H9 (cell line): ENCODE data around the gene PPP1R16B. TPM values are rescaled to one million over a fixed set of nuclear protein-coding genes. Genes with fewer than 3 reads are reported as not detected.

Source experiments
- DNase-seq: peaks from one replicate; pipeline ENCODE4 v3.0.0-alpha.2; 2017
- H2AFZ ChIP-seq: one replicate; pipeline ENCODE4 v1.6.1; 2013; ENCODE audit warnings: mild to moderate bottlenecking, low read length, control low read depth, moderate library complexity
- H2AK5ac ChIP-seq: 2 replicates; pipeline ENCODE4 v1.6.1; 2013; ENCODE audit warnings: low read length, control low read depth, mixed read lengths; ENCODE audit not compliant: insufficient read length
- H2BK120ac ChIP-seq: one replicate; pipeline ENCODE4 v1.6.1; 2013; ENCODE audit warnings: low read depth, mild to moderate bottlenecking, low read length, control low read depth, inconsistent platforms; ENCODE audit not compliant: poor library complexity, severe bottlenecking
- H2BK12ac ChIP-seq: 2 replicates; pipeline ENCODE4 v1.6.1; 2013; ENCODE audit warnings: low read length, control low read depth, mixed read lengths, low read depth; ENCODE audit not compliant: insufficient read length
- H2BK15ac ChIP-seq: 2 replicates; pipeline ENCODE4 v1.6.1; 2013; ENCODE audit warnings: low read depth, low read length, control low read depth
- H2BK20ac ChIP-seq: one replicate; pipeline ENCODE4 v1.6.1; 2013; ENCODE audit warnings: low read depth, mild to moderate bottlenecking, low read length, control low read depth, inconsistent platforms; ENCODE audit not compliant: poor library complexity, severe bottlenecking
- H2BK5ac ChIP-seq: 2 replicates; pipeline ENCODE4 v1.6.1; 2013; ENCODE audit warnings: low read length, control low read depth, mixed read lengths; ENCODE audit not compliant: insufficient read length
- H3K14ac ChIP-seq: 2 replicates; pipeline ENCODE4 v1.6.1; 2013; ENCODE audit warnings: low read length, control low read depth; ENCODE audit not compliant: insufficient read depth
- H3K18ac ChIP-seq: 2 replicates; pipeline ENCODE4 v1.6.1; 2013; ENCODE audit warnings: low read depth, mild to moderate bottlenecking, mixed read lengths, low read length, control low read depth; ENCODE audit not compliant: insufficient read length
- H3K23ac ChIP-seq: 2 replicates; pipeline ENCODE4 v1.6.1; 2013; ENCODE audit warnings: low read length, control low read depth, mixed read lengths, low read depth; ENCODE audit not compliant: insufficient read length
- H3K23me2 ChIP-seq: 2 replicates; pipeline ENCODE4 v1.6.1; 2013; ENCODE audit warnings: low read depth, mild to moderate bottlenecking, mixed read lengths, low read length, control low read depth; ENCODE audit not compliant: insufficient read length, poor library complexity, severe bottlenecking
- H3K27ac ChIP-seq: 2 replicates; pipeline ENCODE4 v1.5.1; 2013; ENCODE audit warnings: low read length, control low read depth, mixed read lengths, low read depth; ENCODE audit not compliant: insufficient read length
- H3K27me3 ChIP-seq: 2 replicates; pipeline ENCODE4 v1.6.1; 2013; ENCODE audit warnings: low read length, control low read depth, inconsistent platforms; ENCODE audit not compliant: insufficient read depth
- H3K4ac ChIP-seq: 2 replicates; pipeline ENCODE4 v1.6.1; 2013; ENCODE audit warnings: low read depth, mild to moderate bottlenecking, control low read depth, inconsistent platforms, low read length, moderate library complexity
- H3K4me1 ChIP-seq: 2 replicates; pipeline ENCODE4 v1.6.1; 2013; ENCODE audit warnings: low read length, control low read depth, inconsistent platforms; ENCODE audit not compliant: insufficient read depth
- H3K4me2 ChIP-seq: 2 replicates; pipeline ENCODE4 v1.6.1; 2013; ENCODE audit warnings: low read length, control low read depth, mixed read lengths; ENCODE audit not compliant: insufficient read length, insufficient read depth
- H3K56ac ChIP-seq: 2 replicates; pipeline ENCODE4 v1.6.1; 2013; ENCODE audit warnings: low read depth, mild to moderate bottlenecking, mixed read lengths, low read length, control low read depth; ENCODE audit not compliant: insufficient read length
- H3K79me1 ChIP-seq: 2 replicates; pipeline ENCODE4 v1.6.1; 2013; ENCODE audit warnings: low read depth, mild to moderate bottlenecking, moderate library complexity, low read length, control low read depth, inconsistent platforms; ENCODE audit not compliant: insufficient read depth, poor library complexity, severe bottlenecking
- H3K79me2 ChIP-seq: 2 replicates; pipeline ENCODE4 v1.6.1; 2013; ENCODE audit warnings: low read length, control low read depth, inconsistent platforms; ENCODE audit not compliant: insufficient read depth
- H3K9ac ChIP-seq: 2 replicates; pipeline ENCODE4 v1.6.1; 2013; ENCODE audit warnings: low read length, control low read depth, mixed read lengths; ENCODE audit not compliant: insufficient read length; ENCODE audit errors: extremely low read depth
- H3K9me3 ChIP-seq: one replicate; pipeline ENCODE4 v1.6.1; 2013; ENCODE audit warnings: low read depth, low read length, inconsistent platforms; ENCODE audit not compliant: control insufficient read depth
- H3T11ph ChIP-seq: one replicate; pipeline ENCODE4 v1.6.1; 2013; ENCODE audit warnings: mild to moderate bottlenecking, low read length, control low read depth, inconsistent platforms
- H4K20me1 ChIP-seq: one replicate; pipeline ENCODE4 v1.6.1; 2013; ENCODE audit not compliant: control insufficient read depth, insufficient read length, insufficient read depth
- H4K5ac ChIP-seq: 2 replicates; pipeline ENCODE4 v1.6.1; 2013; ENCODE audit warnings: low read depth, mild to moderate bottlenecking, mixed read lengths, low read length, control low read depth; ENCODE audit not compliant: insufficient read length
- H4K8ac ChIP-seq: replicated peaks from 2 replicates; pipeline ENCODE4 v1.6.1; 2013; ENCODE audit warnings: low read length, control low read depth, mixed read lengths, low read depth; ENCODE audit not compliant: insufficient read length
- H4K91ac ChIP-seq: 2 replicates; pipeline ENCODE4 v1.6.1; 2013; ENCODE audit warnings: low read depth, mild to moderate bottlenecking, moderate library complexity, mixed read lengths, low read length, control low read depth; ENCODE audit not compliant: insufficient read length
- H3K27ac Mint-ChIP-seq, 3 experiments: 2 replicates in 2 of 3; 3 replicates in 1 of 3; pipeline ENCODE4 v1.8.0; 2020 to 2021; ENCODE audit warnings: mixed read lengths in 3 of 3, mild to moderate bottlenecking in 1 of 3, moderate library complexity in 1 of 3
- H3K27me3 Mint-ChIP-seq: 2 replicates; pipeline ENCODE4 v1.8.0; 2021; ENCODE audit warnings: low read depth, mild to moderate bottlenecking, moderate library complexity, mixed read lengths
- H3K36me3 Mint-ChIP-seq, 3 experiments: 2 replicates in 2 of 3; 3 replicates in 1 of 3; pipeline ENCODE4 v1.8.0; 2020 to 2021; ENCODE audit warnings: low read depth in 3 of 3, mixed read lengths in 3 of 3; ENCODE audit not compliant: insufficient read depth in 1 of 3
- H3K4me1 Mint-ChIP-seq, 2 experiments: 2 replicates each; pipeline ENCODE4 v1.8.0; 2020; ENCODE audit warnings: mixed read lengths in 2 of 2
- H3K4me3 Mint-ChIP-seq, 2 experiments: 2 replicates in 1 of 2; 3 replicates in 1 of 2; pipeline ENCODE4 v1.8.0; 2020 to 2021; ENCODE audit warnings: mild to moderate bottlenecking in 2 of 2, mixed read lengths in 2 of 2, moderate library complexity in 1 of 2
- H3K9me3 Mint-ChIP-seq, 2 experiments: 2 replicates in 1 of 2; 3 replicates in 1 of 2; pipeline ENCODE4 v1.8.0; 2020; ENCODE audit warnings: mild to moderate bottlenecking in 2 of 2, mixed read lengths in 2 of 2, moderate library complexity in 1 of 2
- CTCF ChIP-seq: fragments of 200-600 bp; sonication (generic); conservative IDR thresholded peaks from 3 replicates; pipeline ENCODE4 v1.8.0; 2021; ENCODE audit warnings: antibody characterized with exemption, mild to moderate bottlenecking
- WGBS: extraction: QIAGEN DNeasy Blood & Tissue Kit; methylation state at CpG from one replicate; pipeline ENCODE4 v1.1.7; 2013; ENCODE audit warnings: missing lambda C conversion rate, low lambda C conversion rate, mixed read lengths; ENCODE audit not compliant: insufficient read length; ENCODE audit errors: extremely low coverage; 5-methylcytosine and 5-hydroxymethylcytosine counted together
- total RNA-seq: library from RNA; stranded (reverse); gene quantifications from 2 replicates; pipeline ENCODE4 v1.2.1, GENCODE V29; 2021

PPP1R16B gene
- total RNA-seq, 1 experiment from 2014 or later: 8.2 TPM

GRCh38 chr20:38831995-38832620 is 26.6 kb downstream of the PPP1R16B start:
- DNase-seq: no peak
- H3K4ac ChIP-seq: no peak overlapping the region
- no peak overlapping the region for H2AFZ ChIP-seq
- no peak overlapping the region for H3K23ac ChIP-seq
- peaks cover 8 to 15% of the 10 kb centered on the region in 2 experiments for H3K4me1 Mint-ChIP-seq
- no peak overlapping the region for H2BK20ac ChIP-seq
- no peak overlapping the region for H4K8ac ChIP-seq
- no peaks in the 10 kb centered on the region for H3K79me1 ChIP-seq
- no peak overlapping the region for H2BK5ac ChIP-seq
- H3K56ac ChIP-seq: no peak overlapping the region
- no peak overlapping the region for H2BK15ac ChIP-seq
- H3K18ac ChIP-seq: no peak overlapping the region
- H3K4me3 Mint-ChIP-seq: no peak overlapping the region
- H2AK5ac ChIP-seq: no peak overlapping the region
- no peaks in the 10 kb centered on the region for H4K20me1 ChIP-seq
- no peaks in the 10 kb centered on the region for H3K27me3 ChIP-seq
- no peak overlapping the region for H3K27ac Mint-ChIP-seq
- peaks cover 0 to 6% (median 0%) of the 10 kb centered on the region in 3 experiments; a peak in 1 of 7 replicates for H3K36me3 Mint-ChIP-seq
- H3K79me2 ChIP-seq: no peaks in the 10 kb centered on the region
- WGBS: no CpG with 5 or more reads among the region's 8 CpGs
- H3K9me3 Mint-ChIP-seq: no peaks in the 10 kb centered on the region
- no peaks in the 10 kb centered on the region for H3K27me3 Mint-ChIP-seq
- H3K14ac ChIP-seq: no peak overlapping the region
- no peak overlapping the region for H3T11ph ChIP-seq
- H3K9ac ChIP-seq: no peak overlapping the region
- no peak overlapping the region for H3K27ac ChIP-seq
- no peak overlapping the region for H4K5ac ChIP-seq
- H3K9me3 ChIP-seq: no peaks in the 10 kb centered on the region
- no peak overlapping the region for H4K91ac ChIP-seq
- H3K4me1 ChIP-seq: no peaks in the 10 kb centered on the region
- H3K4me2 ChIP-seq: no peak overlapping the region
- no peak overlapping the region for H2BK120ac ChIP-seq
- no peak for TF ChIP-seq CTCF
- no peak overlapping the region for H2BK12ac ChIP-seq
- H3K23me2 ChIP-seq: no peaks in the 10 kb centered on the region
